ENCODE data around the gene HAPLN1. TPM values are rescaled to one million over a fixed set of nuclear protein-coding genes. Genes with fewer than 3 reads are reported as not detected.

HAPLN1 gene
- total and polyA plus RNA-seq, 2 experiments from 2014 or later = 1.5 to 4.0 TPM

GRCh38 chr5:83590966-83591365 is 129.7 kb downstream of the HAPLN1 start (continued):
- TF ChIP-seq, protein P1, sequence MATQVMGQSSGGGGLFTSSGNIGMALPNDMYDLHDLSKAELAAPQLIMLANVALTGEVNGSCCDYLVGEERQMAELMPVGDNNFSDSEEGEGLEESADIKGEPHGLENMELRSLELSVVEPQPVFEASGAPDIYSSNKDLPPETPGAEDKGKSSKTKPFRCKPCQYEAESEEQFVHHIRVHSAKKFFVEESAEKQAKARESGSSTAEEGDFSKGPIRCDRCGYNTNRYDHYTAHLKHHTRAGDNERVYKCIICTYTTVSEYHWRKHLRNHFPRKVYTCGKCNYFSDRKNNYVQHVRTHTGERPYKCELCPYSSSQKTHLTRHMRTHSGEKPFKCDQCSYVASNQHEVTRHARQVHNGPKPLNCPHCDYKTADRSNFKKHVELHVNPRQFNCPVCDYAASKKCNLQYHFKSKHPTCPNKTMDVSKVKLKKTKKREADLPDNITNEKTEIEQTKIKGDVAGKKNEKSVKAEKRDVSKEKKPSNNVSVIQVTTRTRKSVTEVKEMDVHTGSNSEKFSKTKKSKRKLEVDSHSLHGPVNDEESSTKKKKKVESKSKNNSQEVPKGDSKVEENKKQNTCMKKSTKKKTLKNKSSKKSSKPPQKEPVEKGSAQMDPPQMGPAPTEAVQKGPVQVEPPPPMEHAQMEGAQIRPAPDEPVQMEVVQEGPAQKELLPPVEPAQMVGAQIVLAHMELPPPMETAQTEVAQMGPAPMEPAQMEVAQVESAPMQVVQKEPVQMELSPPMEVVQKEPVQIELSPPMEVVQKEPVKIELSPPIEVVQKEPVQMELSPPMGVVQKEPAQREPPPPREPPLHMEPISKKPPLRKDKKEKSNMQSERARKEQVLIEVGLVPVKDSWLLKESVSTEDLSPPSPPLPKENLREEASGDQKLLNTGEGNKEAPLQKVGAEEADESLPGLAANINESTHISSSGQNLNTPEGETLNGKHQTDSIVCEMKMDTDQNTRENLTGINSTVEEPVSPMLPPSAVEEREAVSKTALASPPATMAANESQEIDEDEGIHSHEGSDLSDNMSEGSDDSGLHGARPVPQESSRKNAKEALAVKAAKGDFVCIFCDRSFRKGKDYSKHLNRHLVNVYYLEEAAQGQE (IDR thresholded peaks at IDR 0.05; ENCODE audit: unreplicated experiment) = no peak
- TF ChIP-seq EZH2 (IDR thresholded peaks at IDR 0.05; ENCODE audit: low read depth, unreplicated experiment) (no peak), STAT1 (IDR thresholded peaks at IDR 0.05; ENCODE audit: unreplicated experiment) (no peak)

DNA sequence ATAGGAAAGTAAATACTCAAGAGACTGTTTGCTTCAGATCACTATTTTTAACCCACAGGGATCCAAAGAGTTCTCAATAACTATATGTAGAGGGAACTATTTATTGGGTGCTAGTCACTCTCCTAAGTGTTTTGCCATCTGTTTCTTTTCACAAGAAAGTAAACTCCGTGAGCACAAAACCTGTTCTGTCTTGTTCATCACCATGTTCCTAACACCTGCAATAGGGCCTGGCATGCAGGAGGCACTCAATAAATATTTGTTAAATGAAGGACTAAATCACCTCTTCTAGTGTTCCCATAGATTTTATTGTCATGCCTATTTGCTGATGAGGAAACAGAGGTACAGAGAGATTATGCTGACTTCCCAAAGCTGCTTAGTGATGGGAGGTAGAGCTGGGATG is 130.9 kb downstream of the HAPLN1 start:
- Histone ChIP-seq H3K4me1 (ENCODE audit: insufficient read depth) (no peaks in the 10 kb centered on the region), H3K27me3 (ENCODE audit: insufficient read depth) (no peaks in the 10 kb centered on the region), H3K4me2 (no peak overlapping the region), H2AFZ (no peak overlapping the region), H3K79me2 (replicated peaks; ENCODE audit: insufficient read depth) (no peaks in the 10 kb centered on the region), H3K27ac (ENCODE audit: low read depth) (no peak overlapping the region), H3K4me3 (no peak overlapping the region), H3K36me3 (ENCODE audit: insufficient read depth) (no peaks in the 10 kb centered on the region), H4K20me1 (replicated peaks; ENCODE audit: insufficient read depth) (no peaks in the 10 kb centered on the region), H3F3A (replicated peaks; ENCODE audit: low read depth) (no peaks in the 10 kb centered on the region), H3K9me2 (ENCODE audit: insufficient read depth) (no peaks in the 10 kb centered on the region)
- Mint-ChIP-seq H3K4me1 (no peaks in the 10 kb centered on the region), H3K27ac (no peak overlapping the region), H3K4me3 (no peak overlapping the region), H3K9me3 (no peaks in the 10 kb centered on the region), H3K36me3 (ENCODE audit: low read depth) (no peaks in the 10 kb centered on the region), H3K27me3 (ENCODE audit: insufficient read depth, low read depth, poor library complexity) (no peaks in the 10 kb centered on the region)
- DNase-seq (ENCODE audit: low spot score) = no peak
- no peak for TF ChIP-seq EZH2phosphoT487 (IDR thresholded peaks at IDR 0.05; ENCODE audit: unreplicated experiment)
- ATAC-seq = no peak

Small RNA genes lying within 50 kb of the gene (small RNA-seq; reads per million reads assigned to genes)
- gene RN7SKP295 (ENCODE audit: low replicate concordance) = not detected
- gene RNU6-620P (ENCODE audit: low replicate concordance) = not detected

Other genes with a start within 250 kb of the HAPLN1 start
- gene VCAN, start 249.1 kb downstream of the HAPLN1 start, total RNA-seq (2014; rRNA removed; shearing (Covaris generic)) = 373 and 404 TPM in 2 replicates
- 133 and 137 TPM in 2 replicates for gene VCAN, start 249.1 kb downstream of the HAPLN1 start, polyA plus RNA-seq (2016; fragmentation: Nextera tagmentation; extraction: Ambion mirVana)